K562 (cell line): ENCODE measurements around the gene PAIP1. TPM values are rescaled to one million over a fixed set of nuclear protein-coding genes. Genes with fewer than 3 reads are reported as not detected.

Experiments used
- ATF7 ChIP-seq: fragments of 450-650 bp; IDR thresholded peaks from 2 replicates; pipeline ENCODE4 v1.7.1; 2014; ENCODE audit warnings: mild to moderate bottlenecking, moderate library complexity
- BCOR ChIP-seq: fragments of 450-650 bp; IDR thresholded peaks from 2 replicates; pipeline ENCODE4 v1.6.1; 2016
- CBX1 ChIP-seq: sonication (generic); IDR thresholded peaks from 2 replicates; pipeline ENCODE4 v1.6.1; 2016; ENCODE audit warnings: antibody characterized with exemption, low read depth, mild to moderate bottlenecking
- DMBX1 ChIP-seq: fragments of 250-450 bp; sonication (Bioruptor Pico); IDR thresholded peaks from 2 replicates; pipeline ENCODE4 v1.8.0; 2022; ENCODE audit warnings: inconsistent platforms, mild to moderate bottlenecking, moderate library complexity, borderline replicate concordance
- DPF2 ChIP-seq: fragments of 450-650 bp; IDR thresholded peaks from 2 replicates; pipeline ENCODE4 v1.6.1; 2016
- EP400 ChIP-seq: fragments of 450-650 bp; IDR thresholded peaks from 2 replicates; pipeline ENCODE4 v1.6.1; 2017; ENCODE audit warnings: antibody characterized with exemption, mild to moderate bottlenecking, moderate library complexity
- ETS2 ChIP-seq: IDR thresholded peaks from 2 replicates; pipeline ENCODE4 v1.6.1; 2016; ENCODE audit warnings: borderline replicate concordance, missing genetic modification characterization, mild to moderate bottlenecking, moderate library complexity, missing compliant biosample characterization; ENCODE audit not compliant: poor library complexity, severe bottlenecking
- GABPB1 ChIP-seq: sonication (generic); formaldehyde crosslinking; IDR thresholded peaks from 2 replicates; pipeline ENCODE4 v1.8.0; 2022; ENCODE audit warnings: mild to moderate bottlenecking, missing genetic modification reagents
- ILK ChIP-seq: fragments of 450-650 bp; IDR thresholded peaks from 2 replicates; pipeline ENCODE4 v1.6.1; 2016; ENCODE audit warnings: missing genetic modification characterization, low read depth, mild to moderate bottlenecking, missing compliant biosample characterization, moderate library complexity, borderline replicate concordance
- MEIS2 ChIP-seq: fragments of 450-650 bp; IDR thresholded peaks from 2 replicates; pipeline ENCODE4 v1.6.1; 2014; ENCODE audit warnings: mild to moderate bottlenecking; ENCODE audit not compliant: partially characterized antibody
- MTA3 ChIP-seq: fragments of 450-650 bp; formaldehyde crosslinking; IDR thresholded peaks from 2 replicates; pipeline ENCODE4 v1.6.1; 2017; ENCODE audit warnings: mild to moderate bottlenecking, borderline replicate concordance
- POU5F1 ChIP-seq: fragments of 150-350 bp; IDR thresholded peaks from 2 replicates; pipeline ENCODE4 v1.6.1; 2014; ENCODE audit warnings: borderline replicate concordance, low read length, low read depth, mild to moderate bottlenecking; ENCODE audit not compliant: partially characterized antibody
- SIN3B ChIP-seq: fragments of 450-650 bp; IDR thresholded peaks from 2 replicates; pipeline ENCODE4 v1.6.1; 2017; ENCODE audit warnings: low read depth, mild to moderate bottlenecking, moderate library complexity
- ZNF133 ChIP-seq: fragments of 250-450 bp; sonication (Bioruptor Pico); IDR thresholded peaks from 2 replicates; pipeline ENCODE4 v1.4.0; 2020; ENCODE audit warnings: mild to moderate bottlenecking
- ZNF24 ChIP-seq: fragments of 450-650 bp; IDR thresholded peaks from 2 replicates; pipeline ENCODE4 v1.6.1; 2016
- ZNF764 ChIP-seq: fragments of 250-450 bp; sonication (Bioruptor Pico); IDR thresholded peaks from 2 replicates; pipeline ENCODE4 v1.4.0; 2020; ENCODE audit warnings: low read depth, mild to moderate bottlenecking, moderate library complexity
- ZNF77 ChIP-seq: fragments of 250-450 bp; sonication (Bioruptor Pico); IDR thresholded peaks from 2 replicates; pipeline ENCODE4 v1.5.0; 2020
- polyA plus RNA-seq, 8 experiments: library from polyadenylated mRNA; depleted of rRNA in 4 of 8; stranded (reverse) in 5 of 8; unstranded in 3 of 8; fragments of >200 nt; fragmentation: Nextera tagmentation in 2 of 8; fragmentation: Illumina TruSeq in 1 of 8; extraction: Ambion mirVana in 2 of 8; extraction: Trizol in 1 of 8; gene quantifications; 2 replicates each; pipeline versions ENCODE4 v1.2.1 to v1.2.3, GENCODE V29; 2011 to 2014; ENCODE audit warnings: inconsistent platforms in 1 of 8, missing spikeins in 1 of 8
- total RNA-seq, 7 experiments: library from RNA; depleted of rRNA in 6 of 7; stranded (reverse); fragments of >200 nt in 6 of 7; fragmentation: Illumina TruSeq in 2 of 7; extraction: Trizol in 2 of 7; gene quantifications; 2 replicates each; pipeline versions ENCODE4 v1.2.1 to v1.2.3, GENCODE V29; 2011 to 2021; ENCODE audit warnings: low replicate concordance in 1 of 7
- TF ChIP-seq, protein P1 (sequence below), 2 experiments: IDR thresholded peaks; 2 replicates each; pipeline ENCODE4 v1.6.1; 2012; ENCODE audit warnings: improper control_type of control experiment in 2 of 2, low read depth in 2 of 2, low read length in 2 of 2, borderline replicate concordance in 1 of 2
- TF ChIP-seq, protein P2 (sequence below): fragments of 450-650 bp; IDR thresholded peaks from one replicate; pipeline ENCODE4 v1.6.1; 2018; ENCODE audit warnings: mild to moderate bottlenecking, moderate library complexity; ENCODE audit not compliant: partially characterized antibody
- TF ChIP-seq, protein P3 (sequence below): fragments of 250-450 bp; sonication (Bioruptor Pico); IDR thresholded peaks from 2 replicates; pipeline ENCODE4 v1.4.0; 2020; ENCODE audit warnings: mild to moderate bottlenecking, moderate library complexity
- TF ChIP-seq, protein P4 (sequence below): fragments of 450-650 bp; formaldehyde crosslinking; IDR thresholded peaks from 2 replicates; pipeline ENCODE4 v1.4.0; 2022; ENCODE audit warnings: missing genetic modification characterization

PAIP1 gene
- total and polyA plus RNA-seq, 9 of the 15 experiments (the other 6 are each of a cell fraction or from before 2014, with no cell fraction given): 51.7 to 181 (median 102) TPM

DNA sequence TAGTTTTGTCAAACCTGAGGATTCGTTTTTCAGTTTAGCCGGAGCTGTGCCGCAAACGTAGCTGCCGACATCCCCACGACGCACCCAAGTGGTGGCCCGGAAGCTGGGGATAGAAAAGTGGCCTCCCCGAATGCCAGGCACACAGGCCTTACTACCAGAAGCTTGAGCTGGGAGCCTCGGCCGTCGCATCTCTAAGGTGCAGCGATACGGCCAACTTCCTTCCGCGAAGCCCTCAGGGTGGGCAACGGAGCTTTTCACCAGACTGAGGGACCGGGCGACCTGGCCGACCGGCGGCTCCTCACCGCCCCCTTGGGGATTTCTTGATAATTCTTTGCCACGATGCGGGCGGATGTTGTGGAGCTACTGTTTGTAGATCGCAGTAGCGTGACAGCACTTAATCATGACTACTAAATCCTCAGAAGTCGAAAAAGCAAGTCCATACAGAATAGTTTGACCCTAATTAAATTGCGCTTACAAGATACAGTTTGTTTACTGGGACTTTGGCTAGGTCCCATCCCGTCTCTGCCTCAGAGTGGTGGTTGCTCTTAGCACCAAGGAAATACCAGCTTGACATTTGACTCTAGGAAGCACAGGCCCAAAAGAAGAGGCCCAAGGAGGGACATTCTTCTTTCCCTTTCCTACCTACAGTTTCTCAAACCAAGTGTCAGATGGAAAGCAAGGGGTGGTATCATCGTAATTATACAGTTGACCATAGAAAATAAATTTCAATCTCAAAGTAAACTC is 72.6 kb downstream of the PAIP1 start (continued):
- peak; percentile 57; the same call in 1 of the 2 replicates for TF ChIP-seq DMBX1 (CRISPR knock-in tag)
- TF ChIP-seq ZNF77 (CRISPR knock-in tag): no peak
- no peak for TF ChIP-seq ZNF24
- TF ChIP-seq MEIS2: peak; percentile 92
- TF ChIP-seq, protein P1, sequence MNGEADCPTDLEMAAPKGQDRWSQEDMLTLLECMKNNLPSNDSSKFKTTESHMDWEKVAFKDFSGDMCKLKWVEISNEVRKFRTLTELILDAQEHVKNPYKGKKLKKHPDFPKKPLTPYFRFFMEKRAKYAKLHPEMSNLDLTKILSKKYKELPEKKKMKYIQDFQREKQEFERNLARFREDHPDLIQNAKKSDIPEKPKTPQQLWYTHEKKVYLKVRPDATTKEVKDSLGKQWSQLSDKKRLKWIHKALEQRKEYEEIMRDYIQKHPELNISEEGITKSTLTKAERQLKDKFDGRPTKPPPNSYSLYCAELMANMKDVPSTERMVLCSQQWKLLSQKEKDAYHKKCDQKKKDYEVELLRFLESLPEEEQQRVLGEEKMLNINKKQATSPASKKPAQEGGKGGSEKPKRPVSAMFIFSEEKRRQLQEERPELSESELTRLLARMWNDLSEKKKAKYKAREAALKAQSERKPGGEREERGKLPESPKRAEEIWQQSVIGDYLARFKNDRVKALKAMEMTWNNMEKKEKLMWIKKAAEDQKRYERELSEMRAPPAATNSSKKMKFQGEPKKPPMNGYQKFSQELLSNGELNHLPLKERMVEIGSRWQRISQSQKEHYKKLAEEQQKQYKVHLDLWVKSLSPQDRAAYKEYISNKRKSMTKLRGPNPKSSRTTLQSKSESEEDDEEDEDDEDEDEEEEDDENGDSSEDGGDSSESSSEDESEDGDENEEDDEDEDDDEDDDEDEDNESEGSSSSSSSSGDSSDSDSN (IDR thresholded peaks at IDR 0.05; ENCODE audit: borderline replicate concordance in 1 of 2, low read depth in 2 of 2, low read length in 2 of 2): peak in 1 of 2 experiments; percentile 63; a peak in 1 of 4 replicates
- TF ChIP-seq BCOR: no peak; the same call in 1 of the 2 replicates
- TF ChIP-seq SIN3B: peak; percentile 53
- 0 out of 2 replicates have a peak, but pooled peaks have one; percentile 41 for TF ChIP-seq MTA3
- no peak for TF ChIP-seq CBX1
- no peak for TF ChIP-seq POU5F1
- peak; percentile 54; the same call in 1 of the 2 replicates for TF ChIP-seq ATF7
- TF ChIP-seq ZNF133 (CRISPR knock-in tag): no peak
- TF ChIP-seq, protein P2, sequence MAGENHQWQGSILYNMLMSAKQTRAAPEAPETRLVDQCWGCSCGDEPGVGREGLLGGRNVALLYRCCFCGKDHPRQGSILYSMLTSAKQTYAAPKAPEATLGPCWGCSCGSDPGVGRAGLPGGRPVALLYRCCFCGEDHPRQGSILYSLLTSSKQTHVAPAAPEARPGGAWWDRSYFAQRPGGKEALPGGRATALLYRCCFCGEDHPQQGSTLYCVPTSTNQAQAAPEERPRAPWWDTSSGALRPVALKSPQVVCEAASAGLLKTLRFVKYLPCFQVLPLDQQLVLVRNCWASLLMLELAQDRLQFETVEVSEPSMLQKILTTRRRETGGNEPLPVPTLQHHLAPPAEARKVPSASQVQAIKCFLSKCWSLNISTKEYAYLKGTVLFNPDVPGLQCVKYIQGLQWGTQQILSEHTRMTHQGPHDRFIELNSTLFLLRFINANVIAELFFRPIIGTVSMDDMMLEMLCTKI: no peak
- TF ChIP-seq ZNF764: no peak; the same call in 1 of the 2 replicates
- no peak; the same call in 1 of the 2 replicates for TF ChIP-seq GABPB1 (CRISPR knock-in tag)
- TF ChIP-seq DPF2: no peak; the same call in 1 of the 2 replicates
- TF ChIP-seq, protein P3, sequence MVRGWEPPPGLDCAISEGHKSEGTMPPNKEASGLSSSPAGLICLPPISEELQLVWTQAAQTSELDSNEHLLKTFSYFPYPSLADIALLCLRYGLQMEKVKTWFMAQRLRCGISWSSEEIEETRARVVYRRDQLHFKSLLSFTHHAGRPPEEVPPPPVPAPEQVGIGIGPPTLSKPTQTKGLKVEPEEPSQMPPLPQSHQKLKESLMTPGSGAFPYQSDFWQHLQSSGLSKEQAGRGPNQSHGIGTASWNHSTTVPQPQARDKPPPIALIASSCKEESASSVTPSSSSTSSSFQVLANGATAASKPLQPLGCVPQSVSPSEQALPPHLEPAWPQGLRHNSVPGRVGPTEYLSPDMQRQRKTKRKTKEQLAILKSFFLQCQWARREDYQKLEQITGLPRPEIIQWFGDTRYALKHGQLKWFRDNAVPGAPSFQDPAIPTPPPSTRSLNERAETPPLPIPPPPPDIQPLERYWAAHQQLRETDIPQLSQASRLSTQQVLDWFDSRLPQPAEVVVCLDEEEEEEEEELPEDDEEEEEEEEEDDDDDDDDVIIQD (CRISPR knock-in tag): no peak
- TF ChIP-seq ETS2 (tag): no peak
- TF ChIP-seq ILK (tag): no peak
- TF ChIP-seq, protein P4, sequence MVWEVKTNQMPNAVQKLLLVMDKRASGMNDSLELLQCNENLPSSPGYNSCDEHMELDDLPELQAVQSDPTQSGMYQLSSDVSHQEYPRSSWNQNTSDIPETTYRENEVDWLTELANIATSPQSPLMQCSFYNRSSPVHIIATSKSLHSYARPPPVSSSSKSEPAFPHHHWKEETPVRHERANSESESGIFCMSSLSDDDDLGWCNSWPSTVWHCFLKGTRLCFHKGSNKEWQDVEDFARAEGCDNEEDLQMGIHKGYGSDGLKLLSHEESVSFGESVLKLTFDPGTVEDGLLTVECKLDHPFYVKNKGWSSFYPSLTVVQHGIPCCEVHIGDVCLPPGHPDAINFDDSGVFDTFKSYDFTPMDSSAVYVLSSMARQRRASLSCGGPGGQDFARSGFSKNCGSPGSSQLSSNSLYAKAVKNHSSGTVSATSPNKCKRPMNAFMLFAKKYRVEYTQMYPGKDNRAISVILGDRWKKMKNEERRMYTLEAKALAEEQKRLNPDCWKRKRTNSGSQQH (CRISPR knock-in tag): no peak
- peak; percentile 89 for TF ChIP-seq EP400
